ENCODE data around the gene MPI.

The MPI gene, protein sequence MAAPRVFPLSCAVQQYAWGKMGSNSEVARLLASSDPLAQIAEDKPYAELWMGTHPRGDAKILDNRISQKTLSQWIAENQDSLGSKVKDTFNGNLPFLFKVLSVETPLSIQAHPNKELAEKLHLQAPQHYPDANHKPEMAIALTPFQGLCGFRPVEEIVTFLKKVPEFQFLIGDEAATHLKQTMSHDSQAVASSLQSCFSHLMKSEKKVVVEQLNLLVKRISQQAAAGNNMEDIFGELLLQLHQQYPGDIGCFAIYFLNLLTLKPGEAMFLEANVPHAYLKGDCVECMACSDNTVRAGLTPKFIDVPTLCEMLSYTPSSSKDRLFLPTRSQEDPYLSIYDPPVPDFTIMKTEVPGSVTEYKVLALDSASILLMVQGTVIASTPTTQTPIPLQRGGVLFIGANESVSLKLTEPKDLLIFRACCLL

DNA sequence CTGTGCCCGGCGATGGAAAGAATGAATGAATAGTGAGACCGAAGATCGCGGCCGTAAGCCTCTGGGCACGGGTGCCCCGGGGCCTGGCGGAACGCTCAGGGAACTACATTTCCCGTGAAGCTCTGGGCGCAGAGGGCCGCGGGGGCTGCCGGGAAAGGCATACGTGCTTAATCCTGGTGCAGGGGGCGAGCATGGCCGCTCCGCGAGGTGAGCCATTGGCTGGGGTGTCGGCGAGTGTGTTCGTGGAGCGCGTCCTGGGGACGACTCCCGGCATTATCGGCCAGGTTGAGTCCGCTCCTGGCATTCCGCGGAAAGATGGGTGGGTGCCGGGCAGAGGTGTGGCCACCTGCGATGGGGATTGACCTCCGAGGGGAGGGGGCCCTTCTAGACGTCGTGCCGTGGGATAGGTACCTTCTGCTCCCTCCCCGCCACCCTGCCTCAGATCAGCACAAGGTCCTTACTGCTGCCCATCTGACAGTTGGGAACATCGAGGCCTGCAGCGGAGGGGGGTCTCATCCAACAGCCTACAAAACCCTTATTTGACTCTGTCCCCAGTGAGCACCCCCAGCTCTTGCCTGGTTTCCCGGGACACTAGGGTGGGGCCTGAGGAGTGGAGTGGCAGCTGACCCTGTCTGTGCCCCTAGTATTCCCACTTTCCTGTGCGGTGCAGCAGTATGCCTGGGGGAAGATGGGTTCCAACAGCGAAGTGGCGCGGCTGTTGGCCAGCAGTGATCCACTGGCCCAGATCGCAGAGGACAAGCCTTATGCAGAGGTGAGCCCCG is at the start of gene MPI:
Gene MPI (plus strand): TSS at position 160 of the 782 bp plus-strand sequence. CDS start 32 bp downstream, at position 192.
- DNase-seq, result peak; percentile 32

DNA sequence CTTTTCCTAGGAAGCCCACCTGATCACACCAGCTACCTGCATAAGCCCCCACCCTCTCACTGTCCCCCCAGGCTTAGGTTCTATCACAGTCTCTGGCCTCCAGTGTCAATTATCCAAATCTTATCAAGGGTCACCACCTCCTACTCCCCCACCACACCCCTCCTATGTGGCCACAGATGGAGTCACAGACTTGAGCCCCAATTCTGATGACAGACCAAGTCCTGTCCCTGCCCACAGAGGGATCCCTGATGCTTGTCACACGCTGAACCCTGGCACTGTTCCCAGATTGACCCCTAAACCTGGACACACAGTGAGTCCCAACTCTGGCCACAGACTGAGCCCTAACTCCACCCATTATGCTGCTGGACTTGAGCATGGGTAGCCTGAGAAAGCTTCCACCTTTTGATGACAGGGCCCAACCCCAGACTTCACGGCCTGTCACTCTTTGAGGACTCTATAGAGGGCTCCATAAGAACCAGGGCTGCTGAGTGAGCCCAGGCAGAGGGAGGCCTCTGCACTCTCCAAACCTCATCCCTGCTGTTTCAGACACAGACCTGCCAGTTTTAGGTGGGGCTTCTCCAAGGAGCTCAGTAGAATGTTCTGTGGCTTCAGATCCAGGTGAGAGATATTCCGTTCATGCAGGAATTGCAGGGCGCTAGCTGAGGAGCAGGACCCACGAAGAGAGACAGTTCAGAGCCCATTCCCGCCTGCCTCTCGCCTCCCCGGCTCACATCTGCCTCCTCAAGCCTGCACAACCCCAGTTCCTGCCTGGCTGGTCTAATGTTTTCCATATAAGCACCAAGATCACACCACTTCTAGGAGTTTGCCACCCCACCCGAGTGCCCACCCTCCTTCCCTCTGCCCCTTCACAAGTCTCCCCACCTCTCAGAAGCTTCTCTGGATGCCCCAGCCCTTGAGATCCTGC is 48.7 kb upstream of the MPI start:
- DNase-seq, result no peak

DNA sequence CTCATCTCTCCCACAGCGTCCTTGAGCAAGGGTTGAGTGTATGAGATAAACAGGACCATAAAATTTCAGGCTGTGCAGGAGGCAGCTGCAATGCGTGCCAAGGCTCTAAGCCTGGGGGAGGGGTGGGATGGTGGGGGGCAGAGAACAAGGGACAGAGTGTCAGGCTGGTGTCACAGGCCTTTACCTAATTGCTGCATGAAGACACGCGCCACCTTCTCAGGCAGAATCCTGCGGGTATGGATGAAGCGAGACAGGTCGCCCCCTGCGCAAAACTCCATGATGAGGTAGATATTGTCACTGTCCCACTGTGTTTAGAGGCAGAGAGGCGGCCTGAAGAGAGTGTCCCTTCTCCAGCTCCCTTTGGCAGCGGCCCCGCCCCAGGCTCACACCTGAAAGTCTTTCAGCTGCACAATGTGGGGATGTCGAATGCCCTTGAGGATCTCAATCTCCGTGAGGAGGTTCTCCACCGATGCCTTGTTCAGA is 47.9 kb upstream of the MPI start:
- DNase-seq, result no peak

DNA sequence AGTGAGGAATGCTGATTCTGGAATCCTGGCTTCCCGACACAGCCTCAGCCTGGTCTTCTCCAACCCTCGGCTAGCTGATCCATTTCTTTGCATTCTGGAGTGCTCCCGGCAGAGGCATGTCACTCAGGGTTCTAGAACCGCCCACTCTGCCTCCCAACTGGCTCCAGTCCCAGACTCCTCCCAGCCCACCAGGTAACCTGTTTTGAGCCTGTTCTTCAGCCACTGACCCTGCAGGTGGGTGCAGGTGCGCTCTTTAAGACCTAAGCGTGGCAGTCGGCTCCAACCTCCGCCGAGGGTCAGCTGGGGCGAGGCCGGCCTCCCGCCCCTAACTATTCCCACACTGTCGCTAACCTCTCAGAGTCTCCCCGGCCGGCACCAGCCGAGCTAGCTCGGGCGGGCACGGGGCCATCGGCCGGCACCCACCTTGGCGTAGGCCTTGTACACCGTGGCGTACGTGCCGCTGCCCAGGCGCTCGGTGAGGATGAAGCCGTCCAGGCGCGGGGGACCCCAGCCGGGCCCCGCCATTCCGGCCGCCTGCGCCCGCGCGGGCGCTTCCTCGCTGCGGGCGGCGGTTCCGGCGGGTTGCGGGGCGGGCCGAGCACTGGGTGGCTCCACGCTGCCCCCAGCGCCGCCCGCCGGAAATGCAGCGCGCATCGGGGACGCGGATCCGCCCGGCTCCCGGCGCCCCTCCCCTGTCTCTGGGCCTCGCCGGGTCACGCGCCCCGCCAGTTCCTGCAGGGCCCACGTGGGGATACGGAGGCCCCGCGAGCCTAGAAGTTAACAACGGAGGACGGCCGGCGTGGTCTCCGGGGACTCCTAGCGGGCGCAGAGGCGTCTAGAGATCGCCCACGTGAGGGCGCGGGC is 47.0 kb upstream of the MPI start, which contains the start of gene ULK3:
Gene ULK3 (minus strand): TSS at position 576 of the 864 bp plus-strand sequence. CDS start 51 bp downstream, at position 525.
- DNase-seq, result peak; percentile 73

DNA sequence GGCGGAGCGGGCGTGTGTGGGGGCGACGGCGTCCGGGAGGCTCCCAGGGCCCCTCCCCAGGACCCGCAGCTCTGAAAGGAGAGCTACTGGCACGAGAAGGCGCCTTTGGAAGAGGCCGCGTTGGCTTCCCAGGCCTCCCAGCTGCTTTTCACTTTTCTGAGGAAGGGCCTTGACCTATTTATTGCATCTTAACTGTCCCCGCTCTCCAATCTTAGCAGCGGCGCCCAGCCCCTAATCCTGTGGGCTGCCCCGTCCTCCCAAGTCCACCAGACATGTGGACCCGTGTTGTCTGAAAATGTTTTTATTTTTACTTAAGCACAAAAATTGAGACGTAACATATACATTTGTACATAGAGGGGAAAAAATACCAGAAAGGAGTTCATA is 46.4 kb upstream of the MPI start:
- no peak for DNase-seq

DNA sequence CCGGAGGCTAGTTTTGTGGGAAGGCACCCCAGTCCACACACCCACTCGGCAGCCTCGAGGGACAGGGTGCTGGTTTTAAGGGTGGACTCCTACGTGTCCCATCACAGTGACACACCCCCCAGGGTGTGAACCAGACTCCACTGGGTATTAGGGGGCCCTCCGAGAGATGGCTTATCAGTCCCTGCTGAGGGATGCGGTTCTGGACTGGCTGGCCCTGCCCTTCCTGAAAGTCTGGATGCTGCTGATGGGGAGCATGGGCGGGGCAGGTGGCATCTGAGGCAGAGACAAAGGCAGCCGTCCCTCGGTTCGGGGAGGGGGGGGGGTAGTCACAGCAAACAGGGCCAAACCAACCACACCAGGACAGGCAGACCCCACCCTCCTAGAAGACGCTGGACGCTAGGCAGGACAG is 45.9 kb upstream of the MPI start:
- no peak for DNase-seq

DNA sequence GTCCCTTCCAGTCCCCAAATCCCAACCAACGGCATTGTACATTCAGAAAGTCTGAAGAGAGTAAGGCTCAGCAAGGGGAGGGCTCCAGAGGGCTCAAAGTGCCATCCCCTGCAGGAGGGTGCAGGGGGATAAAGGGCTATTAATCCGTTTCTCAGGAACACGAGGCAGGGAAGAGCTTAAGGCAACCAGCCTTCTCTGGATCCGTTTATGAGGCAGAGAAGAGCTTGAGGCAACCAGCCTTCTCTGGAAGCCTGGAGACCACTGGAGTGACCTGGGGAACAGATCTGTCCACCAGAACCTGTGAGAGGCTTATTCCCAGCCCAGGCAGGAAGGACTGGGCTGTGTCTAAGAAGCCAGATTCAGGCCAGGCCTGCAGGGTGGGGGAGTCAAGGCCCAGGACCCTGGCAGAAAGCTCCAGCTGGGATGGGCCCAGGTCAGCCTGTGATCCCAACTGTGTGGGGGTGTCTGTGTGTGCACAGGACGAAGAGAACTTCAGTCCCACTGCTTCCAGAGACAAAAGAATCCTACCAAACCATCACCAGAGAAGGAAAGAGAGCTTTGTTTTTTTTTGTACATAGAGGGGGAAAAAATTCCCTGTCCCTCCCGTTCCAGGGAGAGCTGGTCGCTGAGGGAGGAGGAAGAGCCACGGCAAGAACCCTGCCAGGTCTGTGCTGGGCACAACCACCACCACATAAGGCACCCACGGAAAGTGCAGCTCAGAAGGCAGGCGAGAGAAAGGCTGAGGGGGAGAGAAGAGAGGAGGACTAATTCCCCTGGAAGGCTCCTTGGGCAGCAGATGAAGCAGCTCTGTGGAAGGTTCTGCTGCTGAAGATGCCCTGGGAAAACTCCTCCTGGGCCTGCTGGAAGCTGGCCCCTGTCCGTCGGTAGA is 45.3 kb upstream of the MPI start:
- DNase-seq, result no peak

DNA sequence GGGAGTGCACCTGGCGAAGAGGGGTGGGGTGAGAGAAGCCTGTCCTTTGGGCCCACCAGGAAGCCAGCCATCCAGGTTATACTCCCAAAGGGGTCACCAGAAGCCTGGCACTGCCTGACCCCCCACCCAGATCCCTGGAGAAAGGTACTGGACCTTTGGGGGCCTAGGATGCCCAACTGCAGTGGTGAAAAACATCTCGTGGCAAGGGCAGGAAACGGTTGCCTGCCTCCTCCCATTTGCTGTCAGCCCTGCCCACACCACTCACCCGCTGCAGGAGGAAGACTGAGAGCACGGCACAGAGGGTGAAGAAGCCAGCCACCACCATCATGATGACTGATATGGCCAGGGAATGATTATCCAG is 44.7 kb upstream of the MPI start:
- no peak for DNase-seq

DNA sequence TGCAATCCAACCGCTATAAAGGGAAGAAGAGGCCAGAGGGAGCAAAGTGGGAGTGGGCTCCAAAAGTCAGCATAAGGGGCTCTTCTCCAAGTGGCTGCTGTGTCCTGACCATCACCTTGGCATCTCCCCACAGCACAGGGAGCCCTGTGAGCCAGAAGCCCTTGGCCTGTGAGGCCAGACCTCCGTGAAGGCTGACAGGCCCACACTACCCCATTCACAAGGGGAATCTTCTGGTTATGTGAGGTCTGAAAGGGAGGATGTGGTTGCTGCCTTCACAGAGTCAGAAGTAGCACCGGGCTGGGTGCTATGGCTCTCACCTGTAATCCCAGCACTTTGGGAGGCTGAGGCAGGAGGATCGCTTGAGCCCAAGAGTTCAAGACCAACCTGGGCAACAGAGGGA is 44.3 kb upstream of the MPI start:
- DNase-seq, result no peak

DNA sequence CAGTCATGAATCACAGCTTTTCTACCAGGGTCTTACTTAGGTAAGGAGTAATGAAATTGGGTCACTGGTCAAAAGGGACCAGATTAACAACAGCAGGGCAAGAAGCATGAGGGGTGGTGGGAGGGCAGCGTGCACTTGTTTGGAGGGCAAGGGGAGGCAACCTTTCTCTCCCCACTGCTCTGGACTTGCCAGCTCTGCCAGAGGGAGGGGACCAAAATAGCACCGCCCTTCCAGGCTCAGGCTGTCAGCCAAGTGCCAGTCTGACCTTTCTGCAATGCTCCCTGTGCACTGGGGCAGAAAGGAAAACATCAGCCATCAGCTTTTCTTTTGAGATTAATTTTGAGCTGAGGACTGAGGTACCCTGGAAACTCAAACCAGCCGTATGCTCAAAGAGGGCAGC is 42.4 kb upstream of the MPI start:
- no peak for DNase-seq

DNA sequence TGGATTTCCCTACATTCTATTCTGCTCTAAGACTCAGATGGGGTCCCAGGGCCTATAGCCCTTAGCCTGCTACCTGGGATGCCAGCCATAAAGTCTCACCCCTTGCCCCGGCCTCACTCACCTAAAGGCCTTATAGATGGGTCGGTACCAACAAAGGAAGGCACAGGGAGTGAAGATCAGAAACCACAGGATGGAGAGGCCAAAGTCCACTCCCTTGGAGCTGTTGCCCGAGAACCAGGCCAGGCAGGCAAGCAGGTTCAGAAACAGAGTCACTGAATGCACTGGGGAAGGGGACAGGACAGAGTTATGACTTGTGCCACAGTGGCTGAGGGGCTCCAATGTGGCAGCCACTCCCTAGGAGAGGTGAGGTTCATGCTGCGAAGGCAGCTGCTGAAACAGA is 39.4 kb upstream of the MPI start:
- no peak for DNase-seq

DNA sequence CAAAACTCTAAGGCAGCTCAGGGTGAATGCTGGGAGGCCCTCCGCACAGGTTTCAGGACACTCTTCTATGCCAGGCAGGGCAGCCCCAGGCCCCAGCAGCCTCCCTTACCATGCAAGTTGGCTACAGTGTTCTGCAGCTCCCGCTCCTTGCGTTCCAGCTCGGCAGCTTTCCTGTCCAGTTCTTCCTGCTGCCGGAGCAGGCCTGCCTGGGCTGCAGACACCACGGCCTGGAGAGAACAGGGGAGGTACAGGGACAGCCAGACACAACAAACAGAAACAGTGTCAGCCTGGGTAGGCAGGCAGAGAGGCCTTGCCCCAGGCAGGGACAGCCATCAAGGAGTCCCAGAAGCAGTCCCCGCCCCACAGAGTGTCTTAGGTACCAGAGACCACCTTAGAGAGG is 37.9 kb upstream of the MPI start:
- DNase-seq, result no peak

DNA sequence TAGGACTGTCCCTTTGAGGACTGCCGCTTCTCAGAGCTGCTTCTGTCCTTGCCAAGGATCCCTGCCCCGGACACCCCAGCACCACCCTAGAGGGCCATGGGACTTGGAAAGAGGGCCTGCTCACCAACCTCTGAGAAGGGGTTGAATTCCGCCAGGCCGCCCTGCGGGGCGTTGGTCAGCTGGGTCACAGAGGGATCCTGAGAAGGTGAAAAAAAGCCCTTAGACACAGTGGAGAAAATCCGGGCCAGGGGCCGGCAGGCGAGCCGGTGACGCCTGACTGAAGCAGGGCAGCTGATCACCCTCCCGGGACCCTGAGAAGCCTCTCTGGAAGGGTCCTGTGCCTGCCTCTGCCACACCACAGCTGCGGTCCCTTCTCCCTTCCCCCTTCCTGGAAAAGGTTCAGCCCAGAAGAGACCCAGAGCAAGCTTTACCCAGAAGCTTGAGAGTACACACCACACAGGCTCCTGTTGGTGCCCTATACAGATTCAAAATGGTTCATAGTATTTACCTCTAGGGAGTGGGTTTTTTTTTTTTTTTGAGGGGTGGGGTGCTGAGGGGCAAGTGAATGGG is 35.3 kb upstream of the MPI start:
- no peak for DNase-seq

DNA sequence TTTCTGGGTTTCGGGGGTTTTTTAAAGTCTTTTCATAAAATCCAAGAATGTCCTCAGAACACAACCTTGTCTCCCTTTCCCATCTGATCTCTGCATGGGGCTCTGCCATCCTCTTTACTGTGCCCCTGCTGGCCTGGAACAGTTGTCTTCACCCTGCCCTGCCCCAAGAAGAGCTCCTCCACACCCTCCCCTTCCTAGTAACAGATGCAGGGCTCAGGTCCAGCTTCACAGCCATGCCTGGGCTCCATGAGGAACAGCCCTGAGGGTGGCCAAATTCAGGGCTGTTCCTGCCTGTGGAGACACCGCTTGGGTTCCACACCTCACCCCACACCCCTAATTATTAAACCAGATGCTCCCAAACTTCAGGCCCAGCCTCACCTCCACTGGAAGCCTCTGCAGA is 34.0 kb upstream of the MPI start:
- no peak for DNase-seq

DNA sequence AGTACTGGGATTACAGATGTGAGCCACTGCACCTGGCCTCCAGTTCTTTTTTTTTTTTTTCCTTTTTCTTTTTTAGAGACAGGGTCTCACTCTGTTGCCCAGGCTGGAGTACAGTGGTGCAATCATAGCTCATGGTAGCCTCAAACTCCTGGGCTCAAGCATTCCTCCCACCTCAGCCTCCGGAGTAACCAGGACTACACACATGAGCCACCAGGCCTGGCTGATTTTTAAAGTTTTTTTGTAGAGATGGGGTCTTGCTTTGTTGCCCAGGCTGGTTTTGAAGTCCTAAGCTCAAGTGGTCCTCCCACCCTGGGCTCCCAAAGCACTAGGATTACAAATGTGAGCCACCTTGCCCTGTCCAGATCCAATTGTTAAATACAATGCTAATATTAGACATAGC is 33.3 kb upstream of the MPI start:
- DNase-seq, result no peak

DNA sequence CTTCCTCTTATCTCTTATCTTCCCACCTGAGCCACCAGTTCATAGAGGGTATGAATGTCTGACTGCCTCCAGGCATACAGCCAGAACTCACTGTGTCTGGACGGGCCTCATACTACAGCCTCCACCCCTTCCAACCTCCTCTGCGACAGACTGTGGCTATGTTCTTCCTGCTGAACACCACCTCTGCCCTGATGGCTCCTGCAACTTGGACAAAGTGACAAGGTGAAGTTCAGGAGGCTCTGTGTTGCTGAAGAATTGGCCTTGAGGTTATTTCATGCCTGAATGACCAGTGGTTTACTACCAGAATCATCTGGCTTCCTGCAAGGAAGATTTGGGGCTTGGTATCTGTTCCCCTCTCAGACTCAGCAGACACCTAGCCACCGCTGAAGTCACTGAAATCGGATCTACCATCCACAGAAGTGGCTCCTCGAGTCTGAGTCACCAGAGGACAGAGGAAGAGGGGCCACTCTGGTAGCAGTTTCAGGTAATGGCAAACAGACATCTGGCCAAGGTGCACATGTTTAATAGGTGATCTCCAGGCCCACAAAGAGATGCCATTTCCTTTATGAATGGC is 32.7 kb upstream of the MPI start:
- DNase-seq, result no peak

DNA sequence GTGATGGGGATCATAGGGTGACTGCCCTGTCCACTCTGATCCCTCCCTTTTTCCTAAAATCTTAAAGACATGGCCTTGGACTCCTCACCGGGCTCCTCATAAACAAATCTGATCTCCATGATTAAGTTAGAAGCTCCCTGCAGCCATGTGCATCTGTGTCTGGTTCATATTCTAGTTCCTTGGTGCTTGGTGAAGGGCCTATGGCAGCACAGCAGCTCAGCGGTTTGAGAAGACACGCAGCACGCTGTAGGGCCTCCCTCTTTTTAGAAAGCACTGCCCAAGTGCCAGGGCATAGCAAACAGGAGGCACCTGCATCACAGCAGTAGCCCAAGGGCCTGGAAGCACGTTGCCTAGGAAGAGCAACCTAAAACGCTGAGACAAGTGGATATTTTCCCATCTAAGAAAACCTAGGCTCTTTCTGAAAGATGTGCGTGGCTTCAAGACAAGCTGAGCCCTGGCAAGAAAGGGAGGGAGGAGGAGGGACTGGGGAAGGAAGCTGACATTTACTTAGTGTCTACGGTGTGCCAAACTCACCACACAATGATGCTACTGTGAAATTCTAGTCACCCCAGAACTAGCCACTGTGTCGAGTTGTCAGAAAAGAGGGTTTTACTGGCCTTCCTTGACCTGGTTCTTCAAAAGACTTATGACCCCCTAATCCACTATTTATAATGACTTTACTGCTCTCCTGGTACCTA is 32.0 kb upstream of the MPI start:
- no peak for DNase-seq

DNA sequence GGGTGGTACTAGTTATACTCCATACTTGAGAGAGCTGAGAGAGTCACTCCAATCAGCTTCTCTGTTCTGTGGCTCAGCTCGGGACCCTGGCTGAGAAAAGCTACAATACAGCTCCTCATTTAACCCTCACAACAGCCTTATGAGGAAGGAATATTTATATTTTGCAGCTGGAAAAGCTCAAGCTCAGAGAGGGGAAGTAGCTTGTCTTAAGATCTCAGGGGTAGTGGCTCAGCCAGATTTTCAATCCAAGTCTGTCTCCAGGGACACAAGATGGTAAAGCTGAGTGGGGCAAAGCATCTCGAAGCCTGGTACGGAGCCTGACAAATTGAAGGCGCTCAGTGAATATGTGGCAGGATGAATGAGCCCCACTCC is 31.5 kb upstream of the MPI start:
- no peak for DNase-seq

DNA sequence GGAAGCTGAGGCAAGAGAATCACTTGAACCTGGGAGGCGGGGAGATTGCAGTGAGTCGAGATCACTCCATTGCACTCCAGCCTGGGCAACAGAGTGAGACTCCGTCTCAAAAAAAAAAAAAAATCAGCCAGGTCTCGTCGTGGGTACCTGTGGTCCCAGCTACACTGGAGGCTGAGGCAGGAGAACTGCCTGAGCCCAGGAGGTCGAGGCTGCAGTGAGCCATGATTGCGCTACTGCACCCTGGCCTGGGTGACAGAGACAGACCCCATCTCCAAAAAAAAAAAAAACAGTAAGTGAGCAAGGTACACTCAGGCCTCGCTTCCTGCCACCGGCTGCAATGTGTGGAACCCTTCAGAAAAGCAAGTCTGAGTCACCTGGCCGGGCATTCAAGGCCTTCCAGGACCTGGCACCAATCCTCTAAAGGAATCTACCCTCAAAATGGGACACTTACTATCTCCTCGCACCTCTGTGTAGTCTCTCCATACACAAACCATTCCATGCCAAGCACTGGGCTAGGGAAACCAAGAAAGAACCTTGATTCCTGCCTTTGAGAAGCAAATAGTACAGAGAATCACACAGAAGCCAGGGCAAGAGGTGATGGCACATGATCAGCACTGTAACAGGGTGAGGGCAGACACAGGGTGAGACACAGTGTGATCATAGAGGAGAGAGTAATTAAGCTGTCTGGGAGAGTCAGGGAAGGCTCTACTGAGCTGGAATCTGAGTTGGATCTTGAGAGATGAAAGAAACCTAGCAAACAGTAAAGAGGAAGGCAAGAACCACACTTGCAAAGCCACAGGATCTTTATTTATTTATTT is 26.4 kb upstream of the MPI start:
- no peak for DNase-seq

Data from GF-D8 (cell line).